H1 (cell line): ENCODE results near the gene FSIP1. TPM values are rescaled to one million over a fixed set of nuclear protein-coding genes. Genes with fewer than 3 reads are reported as not detected.

Source experiments
- CTCF ChIA-PET: fragments of 300-600 bp; sonication (Branson Sonifier 250); formaldehyde crosslinking; loops from one replicate; lab custom pipeline; 2021; ENCODE audit not compliant: partially characterized antibody; lab: Charles Lee
- POLR2A ChIA-PET: fragments of 300-600 bp; sonication (Branson Sonifier 250); formaldehyde crosslinking; loops from one replicate; lab custom pipeline; 2021; ENCODE audit warnings: inconsistent platforms; ENCODE audit not compliant: partially characterized antibody; lab: Charles Lee
- DNase-seq, 2 experiments: peaks; one replicate each; pipeline versions ENCODE4 v3.0.0 to v3.0.0-alpha.2; 2010 to 2022; ENCODE audit warnings: low spot score in 2 of 2, low read depth in 1 of 2, mixed read lengths in 1 of 2
- FAIRE-seq: peaks from 2 replicates; lab custom pipeline; 2011; peaks lifted over from hg19 to GRCh38; lab: Jason Lieb, UNC
- H2AFZ ChIP-seq: 2 replicates; pipeline ENCODE4 v1.8.1; 2012; ENCODE audit warnings: low read length, inconsistent platforms
- H2AK5ac ChIP-seq: 2 replicates; pipeline ENCODE4 v1.6.1; 2013; ENCODE audit warnings: low read depth, low read length
- H2BK120ac ChIP-seq: replicated peaks from 2 replicates; pipeline ENCODE3; 2013; ENCODE audit warnings: low read depth, low read length, inconsistent platforms
- H2BK12ac ChIP-seq: 2 replicates; pipeline ENCODE4 v1.6.1; 2013; ENCODE audit warnings: low read depth, low read length
- H2BK15ac ChIP-seq: 2 replicates; pipeline ENCODE4 v1.6.1; 2013; ENCODE audit warnings: low read length
- H2BK20ac ChIP-seq: 2 replicates; pipeline ENCODE4 v1.6.1; 2013; ENCODE audit warnings: low read length
- H2BK5ac ChIP-seq: 2 replicates; pipeline ENCODE4 v1.6.1; 2013; ENCODE audit warnings: low read depth, low read length
- H3K14ac ChIP-seq: 2 replicates; pipeline ENCODE4 v1.6.1; 2013; ENCODE audit warnings: inconsistent platforms; ENCODE audit not compliant: insufficient read length
- H3K18ac ChIP-seq: 2 replicates; pipeline ENCODE4 v1.6.1; 2013; ENCODE audit warnings: low read length; ENCODE audit errors: extremely low read depth
- H3K23ac ChIP-seq: 2 replicates; pipeline ENCODE4 v1.6.1; 2013; ENCODE audit warnings: inconsistent platforms; ENCODE audit not compliant: insufficient read length
- H3K23me2 ChIP-seq: 2 replicates; pipeline ENCODE4 v1.6.1; 2013; ENCODE audit warnings: low read depth, low read length
- H3K27ac ChIP-seq: 2 replicates; pipeline ENCODE4 v1.6.1; 2011; ENCODE audit warnings: low read depth, low read length, inconsistent platforms
- H3K27me3 ChIP-seq, 4 experiments: replicated peaks in 1 of 4; 1 replicate in 1 of 4; 2 replicates in 3 of 4; pipeline versions ENCODE4 v1.6.1 to v1.8.1; 2011 to 2013; ENCODE audit warnings: low read length in 3 of 4, mild to moderate bottlenecking in 3 of 4, inconsistent platforms in 2 of 4, mixed read lengths in 2 of 4, moderate library complexity in 1 of 4; ENCODE audit not compliant: control insufficient read depth in 3 of 4, insufficient read depth in 3 of 4; ENCODE audit errors: extremely low read depth in 1 of 4
- H3K36me3 ChIP-seq, 4 experiments: 2 replicates each; pipeline versions ENCODE4 v1.6.1 to v1.8.1; 2011 to 2013; ENCODE audit warnings: mild to moderate bottlenecking in 4 of 4, low read length in 3 of 4, moderate library complexity in 2 of 4, control low read depth in 1 of 4, inconsistent platforms in 1 of 4; ENCODE audit not compliant: insufficient read depth in 4 of 4, control insufficient read depth in 2 of 4
- H3K4ac ChIP-seq: replicated peaks from 2 replicates; pipeline ENCODE3; 2013; ENCODE audit warnings: low read length, low read depth, mixed read lengths, inconsistent platforms; ENCODE audit not compliant: insufficient read length
- H3K4me1 ChIP-seq, 4 experiments: replicated peaks in 1 of 4; 1 replicate in 1 of 4; 2 replicates in 3 of 4; pipeline versions ENCODE4 v1.6.1 to v1.8.1; 2011 to 2013; ENCODE audit warnings: low read length in 3 of 4, inconsistent platforms in 2 of 4, mixed read lengths in 1 of 4; ENCODE audit not compliant: insufficient read depth in 4 of 4, control insufficient read depth in 3 of 4
- H3K4me2 ChIP-seq, 2 experiments: 2 replicates each; pipeline versions ENCODE4 v1.6.1 to v1.8.1; 2011 to 2013; ENCODE audit warnings: low read depth in 2 of 2, low read length in 2 of 2, control low read depth in 1 of 2, inconsistent platforms in 1 of 2, mild to moderate bottlenecking in 1 of 2; ENCODE audit not compliant: insufficient read depth in 1 of 2
- H3K4me3 ChIP-seq, 4 experiments: fragments of 200-600, 300-600 bp in 1 of 4; sonication (generic), shearing (Covaris generic), sonication (Bioruptor Twin) in 1 of 4; 2 replicates each; pipeline versions ENCODE4 v1.5.1 to v1.8.1; 2011 to 2016; ENCODE audit warnings: low read length in 4 of 4, low read depth in 3 of 4, control low read depth in 2 of 4, inconsistent platforms in 2 of 4, mild to moderate bottlenecking in 2 of 4, mixed read lengths in 1 of 4, moderate library complexity in 1 of 4; ENCODE audit not compliant: insufficient read depth in 2 of 4; ENCODE audit errors: extremely low read depth in 1 of 4
- H3K56ac ChIP-seq: replicated peaks from 2 replicates; pipeline ENCODE3; 2013; ENCODE audit warnings: low read depth, mild to moderate bottlenecking, mixed read lengths, low read length, inconsistent platforms; ENCODE audit not compliant: insufficient read length
- H3K79me1 ChIP-seq: 2 replicates; pipeline ENCODE4 v1.6.1; 2013; ENCODE audit warnings: low read depth, low read length, control low read depth
- H3K79me2 ChIP-seq, 2 experiments: 2 replicates each; pipeline versions ENCODE4 v1.6.1 to v1.8.1; 2012 to 2013; ENCODE audit warnings: low read length in 2 of 2, mild to moderate bottlenecking in 2 of 2, inconsistent platforms in 1 of 2; ENCODE audit not compliant: insufficient read depth in 2 of 2, control insufficient read depth in 1 of 2
- H3K9ac ChIP-seq, 4 experiments: replicated peaks in 1 of 4; 1 replicate in 1 of 4; 2 replicates in 3 of 4; pipeline versions ENCODE4 v1.6.1 to v1.8.1; 2011 to 2013; ENCODE audit warnings: low read depth in 3 of 4, low read length in 3 of 4, control low read depth in 2 of 4, mild to moderate bottlenecking in 2 of 4, moderate library complexity in 2 of 4, inconsistent platforms in 1 of 4; ENCODE audit errors: extremely low read depth in 1 of 4
- H3K9me3 ChIP-seq, 2 experiments: 2 replicates each; pipeline versions ENCODE4 v1.6.1 to v1.8.1; 2012 to 2013; ENCODE audit warnings: mild to moderate bottlenecking in 2 of 2, moderate library complexity in 2 of 2, control low read depth in 1 of 2, inconsistent platforms in 1 of 2, low read depth in 1 of 2, low read length in 1 of 2, mixed read lengths in 1 of 2; ENCODE audit not compliant: insufficient read depth in 2 of 2
- H4K20me1 ChIP-seq, 2 experiments: replicated peaks in 1 of 2; 2 replicates each; pipeline versions ENCODE3 to v1.8.1; 2011 to 2013; ENCODE audit warnings: inconsistent platforms in 2 of 2, low read length in 2 of 2, mild to moderate bottlenecking in 1 of 2; ENCODE audit not compliant: insufficient read depth in 2 of 2, control insufficient read depth in 1 of 2
- H4K5ac ChIP-seq: 2 replicates; pipeline ENCODE4 v1.6.1; 2013; ENCODE audit warnings: low read length, low read depth, mixed read lengths, inconsistent platforms; ENCODE audit not compliant: insufficient read length
- H4K8ac ChIP-seq: 2 replicates; pipeline ENCODE4 v1.8.0; 2013; ENCODE audit warnings: mild to moderate bottlenecking, moderate library complexity, low read length, inconsistent platforms; ENCODE audit not compliant: insufficient read depth; ENCODE audit errors: extremely low read depth
- H4K91ac ChIP-seq: replicated peaks from 2 replicates; pipeline ENCODE3; 2013; ENCODE audit warnings: low read length, mixed read lengths, inconsistent platforms; ENCODE audit not compliant: insufficient read length
- ATF2 ChIP-seq: IDR thresholded peaks from 2 replicates; pipeline ENCODE4 v1.6.1; 2012; ENCODE audit warnings: low read length, inconsistent platforms
- ATF3 ChIP-seq: IDR thresholded peaks from 2 replicates; pipeline ENCODE4 v1.6.1; 2011; ENCODE audit warnings: low read depth, mild to moderate bottlenecking, low read length; ENCODE audit not compliant: insufficient read depth
- CHD2 ChIP-seq: IDR thresholded peaks from 2 replicates; pipeline ENCODE4 v1.6.1; 2012; ENCODE audit warnings: low read length, improper control_type of control experiment
- EGR1 ChIP-seq: IDR thresholded peaks from 2 replicates; pipeline ENCODE4 v1.6.1; 2011; ENCODE audit warnings: low read depth, low read length, borderline replicate concordance
- EP300 ChIP-seq, 2 experiments: IDR thresholded peaks; 1 replicate in 1 of 2; 2 replicates in 1 of 2; pipeline ENCODE4 v1.6.1; 2011 to 2012; ENCODE audit warnings: low read depth in 2 of 2, low read length in 2 of 2, mild to moderate bottlenecking in 2 of 2, borderline replicate concordance in 1 of 2, inconsistent platforms in 1 of 2, moderate library complexity in 1 of 2
- RNF2 ChIP-seq: fragments of 200-900, 300-1000 bp; sonication (generic); IDR thresholded peaks from 2 replicates; pipeline ENCODE4 v1.7.1; 2016; ENCODE audit warnings: borderline replicate concordance, low read depth, mild to moderate bottlenecking, antibody characterized with exemption, low read length; ENCODE audit not compliant: poor library complexity, severe bottlenecking; ENCODE audit errors: missing control alignments
- SP1 ChIP-seq: IDR thresholded peaks from 2 replicates; pipeline ENCODE4 v1.6.1; 2011; ENCODE audit warnings: low read depth, low read length
- WGBS, 2 experiments: shearing (Covaris generic) in 1 of 2; methylation state at CpG; one replicate each; pipeline versions ENCODE4 v1.1.6 to v1.1.7; 2013 to 2015; ENCODE audit warnings: low lambda C conversion rate in 2 of 2, mixed read lengths in 2 of 2, inconsistent platforms in 1 of 2, low coverage in 1 of 2, missing lambda C conversion rate in 1 of 2; ENCODE audit not compliant: insufficient replicate concordance in 2 of 2, insufficient coverage in 1 of 2, insufficient read length in 1 of 2; ENCODE audit errors: extremely low coverage in 1 of 2, missing lambda C conversion rate in 1 of 2; 5-methylcytosine and 5-hydroxymethylcytosine counted together
- polyA plus RNA-seq, 7 experiments: library from polyadenylated mRNA; depleted of rRNA in 3 of 7; stranded (reverse) in 5 of 7; unstranded in 2 of 7; fragments of >200 nt in 5 of 7; fragments of 200-250 nt in 2 of 7; gene quantifications; 1 replicate in 5 of 7; 2 replicates in 1 of 7; 4 replicates in 1 of 7; pipeline versions ENCODE4 v1.2.1 to v1.2.3, GENCODE V29; 2011 to 2013; ENCODE audit warnings: missing spikeins in 2 of 7, mixed read lengths in 2 of 7
- total RNA-seq: library from RNA; stranded (reverse); fragmentation: NEBNext Ultra II Directional; extraction: Animal tissue kit (Norgen Biotek cat#: 25700); gene quantifications from 2 replicates; pipeline ENCODE4 v1.2.1, GENCODE V29; 2021

Gene FSIP1
- total and polyA plus RNA-seq, 2 of the 8 experiments (the other 6 are each of a cell fraction or from before 2014, with no cell fraction given): 0.18 to 1.3 TPM

GRCh38 chr15:39558421-39558820, 224.2 kb downstream of the FSIP1 start:
- H3K9ac ChIP-seq: no peak overlapping the region
- H3K79me1 ChIP-seq: no peaks in the 10 kb centered on the region
- H3K36me3 ChIP-seq: no peaks in the 10 kb centered on the region
- no peak overlapping the region for H3K18ac ChIP-seq
- H3K23ac ChIP-seq: no peak overlapping the region
- no peaks in the 10 kb centered on the region for H4K20me1 ChIP-seq
- no peak for DNase-seq
- ChIA-PET POLR2A (no interaction called here), CTCF (interaction anchor here (1.9 kb wide), 1 partner anchor 15 kb away, joined by 4 read pairs; no protein-coding TSS in a partner anchor)
- H3K14ac ChIP-seq: no peak overlapping the region
- H2BK120ac ChIP-seq: no peak overlapping the region
- H3K4me1 ChIP-seq: peaks cover 0 to 5% (median 0%) of the 10 kb centered on the region in 4 experiments; a peak in 1 of 7 replicates
- no peaks in the 10 kb centered on the region for H3K23me2 ChIP-seq
- no peak overlapping the region for H2BK15ac ChIP-seq
- no peak overlapping the region for H2AK5ac ChIP-seq
- no peaks in the 10 kb centered on the region for H3K27me3 ChIP-seq
- no peak overlapping the region for H2AFZ ChIP-seq
- no peak for TF ChIP-seq RNF2
- TF ChIP-seq EP300 (IDR thresholded peaks at IDR 0.05; ENCODE audit: borderline replicate concordance in 1 of 2, low read depth in 2 of 2, low read length in 2 of 2): no peak
- no peak for TF ChIP-seq EGR1
- no peak for TF ChIP-seq ATF2
- TF ChIP-seq ATF3: no peak
- TF ChIP-seq SP1: no peak
- no peak for TF ChIP-seq CHD2
- no peak overlapping the region for H3K27ac ChIP-seq
- H3K9me3 ChIP-seq: no peaks in the 10 kb centered on the region
- WGBS, 2 experiments: 90% methylated on average over 3 of the region's 3 CpGs; no CpG with 5 or more reads in 1 of the 2 experiments
- H4K91ac ChIP-seq: no peak overlapping the region
- no peak overlapping the region for H4K8ac ChIP-seq
- no peak overlapping the region for H3K4ac ChIP-seq
- H4K5ac ChIP-seq: no peak overlapping the region
- no peak overlapping the region for H2BK12ac ChIP-seq
- H3K79me2 ChIP-seq: no peaks in the 10 kb centered on the region
- no peak for FAIRE-seq
- no peak overlapping the region for H3K4me3 ChIP-seq
- H3K56ac ChIP-seq: no peak overlapping the region
- H2BK20ac ChIP-seq: no peak overlapping the region
- no peak overlapping the region for H3K4me2 ChIP-seq
- H2BK5ac ChIP-seq: no peak overlapping the region
